ENCODE data around the gene SIGLEC7. TPM values are rescaled to one million over a fixed set of nuclear protein-coding genes. Genes with fewer than 3 reads are reported as not detected.
A peak's percentile ranks its signal among the peaks of the same experiment; 100 is the strongest.

SIGLEC7 gene
- not detected in 2 replicates for total RNA-seq

GRCh38 chr19:51142119-51142518 lies at the start of gene SIGLEC7:
SIGLEC7 (plus strand) TSS chr19:51142301; CDS start chr19:51142370, 69 bp downstream.
- Mint-ChIP-seq H3K36me3 (ENCODE audit: low read depth) (no peaks in the 10 kb centered on the region), H3K4me3 (no peak within 1 kb of the TSS)
- intact Hi-C loops (cut with micrococcal nuclease) = no loop called here

DNA sequence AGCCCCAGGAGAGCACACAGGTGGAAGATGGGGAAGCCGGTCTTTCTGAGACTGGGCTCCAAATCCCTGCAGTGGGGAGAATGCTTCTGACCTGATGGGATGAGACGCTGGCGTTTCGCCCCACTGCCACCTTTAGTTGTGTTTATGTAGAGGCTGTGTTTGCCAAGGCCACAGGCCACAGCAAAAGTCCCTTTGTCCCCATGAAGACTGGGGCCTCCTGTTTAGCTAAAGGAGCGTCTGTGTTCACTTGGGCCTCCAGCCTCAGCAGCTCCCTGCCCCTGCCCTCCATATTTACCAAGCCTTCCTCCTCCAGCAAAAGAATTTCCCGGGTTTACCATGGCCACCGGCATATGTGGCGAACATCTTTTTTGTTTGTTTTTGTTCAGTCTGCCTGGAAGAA lies 49.0 kb upstream of the SIGLEC7 start:
- no peaks in the 10 kb centered on the region for H3K27me3 Mint-ChIP-seq
- no peak overlapping the region for H3K4me3 Mint-ChIP-seq
- intact Hi-C loops (cut with micrococcal nuclease) = loop anchor here (5.0 kb wide), 1 partner anchor 71 kb away; no protein-coding TSS in a partner anchor
- H3K27ac Mint-ChIP-seq = no peak overlapping the region
- H3K9me3 Mint-ChIP-seq = no peaks in the 10 kb centered on the region
- H3K36me3 Mint-ChIP-seq (ENCODE audit: low read depth) = peaks cover 16% of the 10 kb centered on the region
- DNase-seq = no peak
- H3K4me1 Mint-ChIP-seq = peaks cover 9% of the 10 kb centered on the region

More at GRCh38 chr19:51142119-51142518, at the start of gene SIGLEC7:
- DNase-seq = no peak
- Mint-ChIP-seq H3K9me3 (no peaks in the 10 kb centered on the region), H3K27ac (no peak within 1 kb of the TSS), H3K4me1 (peaks cover 3% of the 10 kb centered on the region), H3K27me3 (peaks cover 17% of the 10 kb centered on the region)

- intact Hi-C loops (cut with micrococcal nuclease) = loop anchor here (5.0 kb wide), 1 partner anchor 71 kb away; no protein-coding TSS in a partner anchor
- Mint-ChIP-seq H3K27ac (no peak overlapping the region), H3K36me3 (ENCODE audit: low read depth) (peaks cover 16% of the 10 kb centered on the region), H3K27me3 (no peaks in the 10 kb centered on the region), H3K4me3 (no peak overlapping the region), H3K9me3 (no peaks in the 10 kb centered on the region), H3K4me1 (peaks cover 9% of the 10 kb centered on the region)
- DNase-seq = no peak
Measured at GRCh38 chr19:51093510-51094345, 48.4 kb upstream of the SIGLEC7 start.

- Mint-ChIP-seq H3K4me3 (no peak overlapping the region), H3K4me1 (peaks cover 14% of the 10 kb centered on the region), H3K9me3 (no peaks in the 10 kb centered on the region), H3K27me3 (no peaks in the 10 kb centered on the region), H3K27ac (no peak overlapping the region), H3K36me3 (ENCODE audit: low read depth) (peaks cover 19% of the 10 kb centered on the region)
- DNase-seq = peak; percentile 76
- intact Hi-C loops (cut with micrococcal nuclease) = loop anchor here (5.0 kb wide), 2 partner anchors 72 to 167 kb away; no protein-coding TSS in a partner anchor
Measured at GRCh38 chr19:51094696-51095279, 47.3 kb upstream of the SIGLEC7 start.

- peaks cover 21% of the 10 kb centered on the region for H3K36me3 Mint-ChIP-seq (ENCODE audit: low read depth)
- intact Hi-C loops (cut with micrococcal nuclease) = loop anchor here (5.0 kb wide), 1 partner anchor 169 kb away; no protein-coding TSS in a partner anchor
- H3K27ac Mint-ChIP-seq = no peak overlapping the region
- H3K4me3 Mint-ChIP-seq = no peak overlapping the region
- no peaks in the 10 kb centered on the region for H3K27me3 Mint-ChIP-seq
- H3K9me3 Mint-ChIP-seq = no peaks in the 10 kb centered on the region
- H3K4me1 Mint-ChIP-seq = peaks cover 18% of the 10 kb centered on the region
- DNase-seq = no peak
Measured at GRCh38 chr19:51096473-51097165, 45.5 kb upstream of the SIGLEC7 start.

DNA sequence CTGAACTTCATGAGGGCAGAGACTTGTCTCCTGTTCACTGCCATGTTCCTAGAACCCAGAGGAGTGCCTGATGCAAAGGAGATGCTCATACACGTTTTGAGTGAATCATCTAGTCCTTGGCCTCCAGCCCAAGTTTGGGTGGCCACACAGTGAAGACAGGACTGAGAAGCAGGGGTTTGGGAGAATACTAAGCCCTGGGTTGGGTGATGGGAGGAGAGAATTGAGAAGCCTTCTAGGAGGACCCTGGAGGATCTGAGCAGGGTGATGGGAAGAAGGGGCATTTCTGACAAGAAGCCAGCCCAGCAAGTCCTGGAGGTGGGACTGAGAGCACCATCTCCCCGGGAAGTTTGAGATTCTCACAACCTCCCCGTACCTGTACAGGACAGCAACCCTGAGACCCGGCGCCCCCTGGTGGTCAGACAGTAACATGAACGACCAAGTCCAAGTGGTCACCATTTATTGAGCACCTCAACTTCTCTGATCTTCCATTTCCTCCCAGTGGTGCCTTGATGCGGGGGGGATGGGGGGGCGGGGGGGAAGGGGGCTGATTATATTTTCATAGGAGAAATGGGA lies 44.8 kb upstream of the SIGLEC7 start:
- peaks cover 20% of the 10 kb centered on the region for H3K4me1 Mint-ChIP-seq
- H3K36me3 Mint-ChIP-seq (ENCODE audit: low read depth) = peaks cover 26% of the 10 kb centered on the region
- H3K9me3 Mint-ChIP-seq = no peaks in the 10 kb centered on the region
- DNase-seq = peak; percentile 87
- no peak overlapping the region for H3K27ac Mint-ChIP-seq
- H3K4me3 Mint-ChIP-seq = no peak overlapping the region
- H3K27me3 Mint-ChIP-seq = no peaks in the 10 kb centered on the region
- intact Hi-C loops (cut with micrococcal nuclease) = loop anchor here (5.0 kb wide), 1 partner anchor 170 kb away; no protein-coding TSS in a partner anchor

DNA sequence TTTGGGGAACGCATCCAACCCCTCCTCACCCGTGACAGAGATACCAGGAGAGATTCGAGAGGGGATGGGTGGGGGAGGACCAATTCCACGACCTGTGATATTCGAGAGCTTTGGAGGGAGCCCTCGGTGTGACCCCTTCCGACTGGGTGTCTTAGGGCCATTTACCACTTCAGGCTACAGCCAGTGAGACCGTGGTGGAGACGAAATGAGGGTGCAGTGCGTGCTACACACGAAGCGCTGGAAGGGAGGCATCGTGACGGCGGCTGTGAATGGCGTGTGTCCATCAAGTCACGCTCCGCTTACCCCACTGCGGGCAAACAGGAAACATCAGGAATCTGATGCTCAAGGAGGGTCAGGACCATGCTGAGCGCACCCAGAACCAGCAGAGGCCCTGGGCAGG lies 44.3 kb upstream of the SIGLEC7 start:
- no peaks in the 10 kb centered on the region for H3K27me3 Mint-ChIP-seq
- H3K27ac Mint-ChIP-seq = no peak overlapping the region
- peaks cover 24% of the 10 kb centered on the region for H3K4me1 Mint-ChIP-seq
- H3K9me3 Mint-ChIP-seq = no peaks in the 10 kb centered on the region
- H3K36me3 Mint-ChIP-seq (ENCODE audit: low read depth) = peaks cover 31% of the 10 kb centered on the region
- H3K4me3 Mint-ChIP-seq = peak overlapping the region; percentile 12
- intact Hi-C loops (cut with micrococcal nuclease) = loop anchor here (5.0 kb wide), 1 partner anchor 170 kb away; no protein-coding TSS in a partner anchor
- no peak for DNase-seq

DNA sequence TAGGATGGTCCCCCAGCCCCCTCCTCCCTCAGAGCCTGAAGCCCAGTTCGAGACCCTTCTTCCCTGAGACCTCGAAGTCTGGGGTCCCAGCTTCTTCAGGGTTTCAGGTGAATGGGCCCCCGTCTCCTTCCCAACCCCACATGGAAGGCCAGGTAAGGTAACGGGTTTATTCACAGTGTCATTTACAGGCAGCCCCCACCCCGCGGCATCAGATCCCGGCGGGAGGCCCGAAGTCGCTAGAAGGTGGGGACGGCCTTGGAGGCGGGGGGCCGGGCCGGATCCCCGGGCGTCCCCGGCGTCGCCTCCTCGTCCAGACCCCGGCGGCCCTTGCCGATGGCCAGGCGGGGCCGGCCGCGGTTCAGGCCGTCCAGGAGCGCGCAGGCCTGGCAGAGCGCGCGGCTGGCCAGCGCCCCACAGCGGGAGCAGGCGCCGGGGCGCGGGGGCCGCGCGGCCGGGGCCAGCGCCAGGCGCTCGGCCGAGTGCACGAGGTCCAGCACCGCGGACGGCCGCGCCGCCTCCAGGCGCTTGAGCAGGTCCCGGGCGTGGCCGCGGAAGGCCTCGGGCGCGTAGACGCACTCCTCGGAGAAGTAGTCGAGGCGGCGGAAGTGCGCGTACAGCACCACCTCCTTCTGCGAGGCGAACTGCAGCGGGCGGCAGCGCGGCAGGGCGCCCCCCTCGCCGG lies 43.6 kb upstream of the SIGLEC7 start:
- peaks cover 37% of the 10 kb centered on the region for H3K36me3 Mint-ChIP-seq (ENCODE audit: low read depth)
- H3K9me3 Mint-ChIP-seq = no peaks in the 10 kb centered on the region
- intact Hi-C loops (cut with micrococcal nuclease) = loop anchor here (5.0 kb wide), 1 partner anchor 171 kb away; no protein-coding TSS in a partner anchor
- peaks cover 24% of the 10 kb centered on the region for H3K4me1 Mint-ChIP-seq
- H3K4me3 Mint-ChIP-seq = peak overlapping the region; percentile 12
- no peak overlapping the region for H3K27ac Mint-ChIP-seq
- peak; percentile 77 for DNase-seq
- H3K27me3 Mint-ChIP-seq = no peaks in the 10 kb centered on the region

GRCh38 chr19:51099047-51099382 lies 43.1 kb upstream of the SIGLEC7 start:
- Mint-ChIP-seq H3K4me1 (peaks cover 24% of the 10 kb centered on the region), H3K9me3 (no peaks in the 10 kb centered on the region), H3K36me3 (ENCODE audit: low read depth) (peaks cover 40% of the 10 kb centered on the region), H3K4me3 (no peak overlapping the region), H3K27ac (no peak overlapping the region), H3K27me3 (no peaks in the 10 kb centered on the region)
- no peak for DNase-seq
- intact Hi-C loops (cut with micrococcal nuclease) = loop anchor here (5.0 kb wide), 1 partner anchor 172 kb away; no protein-coding TSS in a partner anchor

DNA sequence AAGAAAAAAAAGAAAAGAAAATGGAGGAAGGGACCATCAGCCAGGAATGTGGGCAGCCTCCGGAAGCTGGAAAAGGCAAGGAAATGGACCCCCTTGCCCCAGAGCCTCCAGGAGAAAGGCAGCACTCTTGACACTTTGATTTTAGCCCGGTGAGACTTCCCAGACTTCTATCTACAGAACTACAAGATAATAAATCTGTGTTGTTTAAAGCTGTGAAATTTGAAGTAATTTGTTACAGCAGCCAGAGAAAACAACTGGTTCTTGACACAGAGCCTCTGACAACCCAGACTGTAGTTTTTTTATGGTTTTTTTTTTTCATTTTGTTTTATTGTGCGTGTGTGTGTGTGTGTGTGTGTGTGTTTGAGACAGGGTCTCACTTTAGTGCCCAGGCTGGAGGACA lies 41.5 kb upstream of the SIGLEC7 start:
- peaks cover 31% of the 10 kb centered on the region for H3K4me1 Mint-ChIP-seq
- no peak for DNase-seq
- H3K27ac Mint-ChIP-seq = no peak overlapping the region
- H3K9me3 Mint-ChIP-seq = no peaks in the 10 kb centered on the region
- peaks cover 47% of the 10 kb centered on the region for H3K36me3 Mint-ChIP-seq (ENCODE audit: low read depth)
- no peaks in the 10 kb centered on the region for H3K27me3 Mint-ChIP-seq
- intact Hi-C loops (cut with micrococcal nuclease) = loop anchor here (10.0 kb wide), 1 partner anchor 296 kb away; no protein-coding TSS in a partner anchor
- H3K4me3 Mint-ChIP-seq = no peak overlapping the region

- peaks cover 35% of the 10 kb centered on the region for H3K4me1 Mint-ChIP-seq
- intact Hi-C loops (cut with micrococcal nuclease) = loop anchor here (10.0 kb wide), 1 partner anchor 297 kb away; no protein-coding TSS in a partner anchor
- peaks cover 49% of the 10 kb centered on the region for H3K36me3 Mint-ChIP-seq (ENCODE audit: low read depth)
- no peak for DNase-seq
- H3K27me3 Mint-ChIP-seq = no peaks in the 10 kb centered on the region
- no peaks in the 10 kb centered on the region for H3K9me3 Mint-ChIP-seq
- no peak overlapping the region for H3K4me3 Mint-ChIP-seq
- H3K27ac Mint-ChIP-seq = no peak overlapping the region
Measured at GRCh38 chr19:51101171-51101865, 40.8 kb upstream of the SIGLEC7 start.

DNA sequence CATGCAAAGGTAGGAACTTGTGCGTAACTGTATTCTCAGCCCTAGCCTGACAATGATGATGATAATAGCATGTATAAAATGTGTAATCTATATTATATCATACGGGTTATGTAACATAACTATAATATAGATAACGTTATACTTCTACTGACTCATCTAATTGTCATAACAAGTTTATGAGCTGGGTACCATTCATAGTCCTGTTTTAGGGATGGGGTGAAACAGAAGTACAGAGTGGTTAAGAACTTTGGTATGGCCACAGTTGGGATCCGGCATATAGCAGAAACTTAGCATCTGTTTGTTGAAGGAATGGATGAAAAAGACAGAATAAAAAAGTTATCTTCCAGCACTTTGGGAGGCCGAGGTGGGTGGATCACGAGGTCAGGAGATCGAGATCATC lies 39.1 kb upstream of the SIGLEC7 start:
- Mint-ChIP-seq H3K9me3 (no peaks in the 10 kb centered on the region), H3K27ac (no peak overlapping the region), H3K27me3 (no peaks in the 10 kb centered on the region), H3K4me1 (peaks cover 35% of the 10 kb centered on the region), H3K36me3 (ENCODE audit: low read depth) (peaks cover 39% of the 10 kb centered on the region), H3K4me3 (no peak overlapping the region)
- no peak for DNase-seq
- intact Hi-C loops (cut with micrococcal nuclease) = loop anchor here (10.0 kb wide), 1 partner anchor 298 kb away; no protein-coding TSS in a partner anchor

Measured in activated CD4-positive, alpha-beta T cell treated with anti-CD3 and anti-CD28 coated beads, Interleukin-2, amount 10 ng/mL, durations not matched to agents 24 days and 14 days (primary cell).